GM19035 (cell line): Measurements from ENCODE around the gene GALNT2.

Experiments
- ATAC-seq: cut with Tn5 transposase; IDR thresholded peaks from one replicate; pipeline ENCODE4 v1.9.1; 2021; ENCODE audit not compliant: unreplicated experiment

The GALNT2 gene

GRCh38 chr1:230050973-230051735, 15.9 kb upstream of the GALNT2 start:
- ATAC-seq = no peak

GRCh38 chr1:230052018-230052417, 15.0 kb upstream of the GALNT2 start:
- no peak for ATAC-seq

GRCh38 chr1:230052665-230053064, 14.4 kb upstream of the GALNT2 start:
- ATAC-seq = no peak

- ATAC-seq = no peak
Observed at GRCh38 chr1:230054092-230054749, 12.8 kb upstream of the GALNT2 start.

GRCh38 chr1:230056098-230056497, 10.9 kb upstream of the GALNT2 start:
- ATAC-seq = no peak

GRCh38 chr1:230057100-230057499, 9.9 kb upstream of the GALNT2 start:
- no peak for ATAC-seq

GRCh38 chr1:230057681-230058565, 9.1 kb upstream of the GALNT2 start:
- no peak for ATAC-seq

- ATAC-seq = no peak
Observed at GRCh38 chr1:230058626-230059025, 8.4 kb upstream of the GALNT2 start.

- no peak for ATAC-seq
Observed at GRCh38 chr1:230061801-230062200, 5.2 kb upstream of the GALNT2 start.

- no peak for ATAC-seq
Observed at GRCh38 chr1:230062521-230062920, 4.5 kb upstream of the GALNT2 start.

GRCh38 chr1:230064283-230064682, 2.8 kb upstream of the GALNT2 start:
- ATAC-seq = no peak

- no peak for ATAC-seq
Observed at GRCh38 chr1:230065161-230065560, 1.9 kb upstream of the GALNT2 start.

- no peak for ATAC-seq
Observed at GRCh38 chr1:230065571-230065970, 1.5 kb upstream of the GALNT2 start.

GRCh38 chr1:230066031-230066430, 1.0 kb upstream of the GALNT2 start:
- no peak for ATAC-seq

- ATAC-seq = peak; percentile 25
Observed at GRCh38 chr1:230067419-230067870, 407 bp downstream of the GALNT2 start.

GRCh38 chr1:230067871-230068620, 1.0 kb downstream of the GALNT2 start:
- ATAC-seq = no peak

- ATAC-seq = no peak
Observed at GRCh38 chr1:230068621-230068873, 1.5 kb downstream of the GALNT2 start.

GRCh38 chr1:230068952-230069684, 2.1 kb downstream of the GALNT2 start:
- ATAC-seq = no peak

GRCh38 chr1:230069796-230070195, 2.8 kb downstream of the GALNT2 start:
- no peak for ATAC-seq
